ENCODE results near the gene ARPP21.
"Not testable (repeated sequence)": the region's sequence is repeated elsewhere in the genome, so short reads cannot be mapped to it uniquely, and the experiment has no call there.

GRCh38 chr3:35815796-35816195 lies 176.5 kb downstream of the ARPP21 start:
- not testable (repeated sequence) for TF ChIP-seq CTCF (IDR thresholded peaks at IDR 0.05 in 8 of 11, conservative IDR thresholded peaks at IDR 0.05 in 3 of 11); POLR2AphosphoS5 (IDR thresholded peaks at IDR 0.05)
